PC-9 (cell line): ENCODE data around the gene TSPEAR.

ENCODE experiments used
- EZH2 ChIP-seq: fragments of 200-600 bp; sonication (generic); IDR thresholded peaks from 2 replicates; pipeline ENCODE4 v1.8.0; 2017; ENCODE audit warnings: antibody characterized with exemption, low read depth
- TF ChIP-seq, protein P1 (sequence below): fragments of 200-600 bp; sonication (generic); conservative IDR thresholded peaks from 2 replicates; pipeline ENCODE4 v1.6.1; 2017; ENCODE audit warnings: mixed run types, antibody characterized with exemption, mild to moderate bottlenecking, moderate library complexity

GRCh38 chr21:44750675-44751025, 39.3 kb upstream of the TSPEAR start:
- no peak for TF ChIP-seq EZH2
- TF ChIP-seq, protein P1, sequence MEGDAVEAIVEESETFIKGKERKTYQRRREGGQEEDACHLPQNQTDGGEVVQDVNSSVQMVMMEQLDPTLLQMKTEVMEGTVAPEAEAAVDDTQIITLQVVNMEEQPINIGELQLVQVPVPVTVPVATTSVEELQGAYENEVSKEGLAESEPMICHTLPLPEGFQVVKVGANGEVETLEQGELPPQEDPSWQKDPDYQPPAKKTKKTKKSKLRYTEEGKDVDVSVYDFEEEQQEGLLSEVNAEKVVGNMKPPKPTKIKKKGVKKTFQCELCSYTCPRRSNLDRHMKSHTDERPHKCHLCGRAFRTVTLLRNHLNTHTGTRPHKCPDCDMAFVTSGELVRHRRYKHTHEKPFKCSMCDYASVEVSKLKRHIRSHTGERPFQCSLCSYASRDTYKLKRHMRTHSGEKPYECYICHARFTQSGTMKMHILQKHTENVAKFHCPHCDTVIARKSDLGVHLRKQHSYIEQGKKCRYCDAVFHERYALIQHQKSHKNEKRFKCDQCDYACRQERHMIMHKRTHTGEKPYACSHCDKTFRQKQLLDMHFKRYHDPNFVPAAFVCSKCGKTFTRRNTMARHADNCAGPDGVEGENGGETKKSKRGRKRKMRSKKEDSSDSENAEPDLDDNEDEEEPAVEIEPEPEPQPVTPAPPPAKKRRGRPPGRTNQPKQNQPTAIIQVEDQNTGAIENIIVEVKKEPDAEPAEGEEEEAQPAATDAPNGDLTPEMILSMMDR = no peak
